GM21367 (cell line): ENCODE results near the gene CFAP97.
A peak's percentile ranks its signal among the peaks of the same experiment; 100 is the strongest.
"Not testable (repeated sequence)": the region's sequence is repeated elsewhere in the genome, so short reads cannot be mapped to it uniquely, and the experiment has no call there.

Experiments
- ATAC-seq: cut with Tn5 transposase; IDR thresholded peaks from one replicate; pipeline ENCODE4 v1.9.1; 2021; ENCODE audit not compliant: unreplicated experiment

CFAP97 gene

GRCh38 chr4:185142912-185143600 lies 60.7 kb downstream of the CFAP97 start, which contains the start of gene SLC25A4:
TSS of gene SLC25A4 (plus strand) at chr4:185143266. CDS start at chr4:185143373, 107 bp downstream.
- ATAC-seq, result peak; percentile 90

DNA sequence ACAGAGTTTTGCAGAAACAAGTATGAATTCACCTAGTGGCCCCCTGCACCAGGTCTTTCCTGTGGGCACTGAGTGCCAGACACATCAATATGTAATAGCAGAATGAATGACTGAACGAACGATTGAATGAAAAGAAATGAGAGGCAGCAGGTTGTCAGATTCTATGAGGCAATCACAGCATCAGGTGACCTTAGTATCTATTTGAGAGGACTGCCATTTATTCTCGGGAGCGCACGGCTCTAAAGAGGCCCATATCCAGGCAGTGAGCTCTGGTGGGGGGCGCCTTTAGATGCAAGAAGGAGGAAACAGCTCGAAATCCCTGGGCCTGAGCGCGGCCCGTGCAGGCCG lies 61.3 kb downstream of the CFAP97 start:
- peak; percentile 5 for ATAC-seq

DNA sequence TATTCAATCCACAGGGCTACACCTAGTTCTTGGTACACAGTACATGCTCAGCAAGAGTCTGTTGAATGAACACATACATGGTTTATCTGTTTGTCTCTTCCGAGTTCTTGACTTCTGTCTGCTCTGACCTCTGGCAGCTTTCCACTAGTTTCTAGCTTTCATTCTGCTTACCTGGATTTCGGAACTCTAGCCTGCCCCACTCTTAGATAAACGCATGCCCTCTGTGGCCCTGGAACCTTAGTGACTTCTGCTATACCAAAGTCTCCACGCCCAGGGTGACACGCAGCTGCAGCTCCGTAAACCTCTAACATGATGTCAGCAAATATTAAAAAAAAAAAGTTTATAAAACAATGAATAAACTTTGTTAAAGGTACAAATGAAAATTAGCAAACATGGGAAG lies 62.0 kb downstream of the CFAP97 start:
- no peak for ATAC-seq

DNA sequence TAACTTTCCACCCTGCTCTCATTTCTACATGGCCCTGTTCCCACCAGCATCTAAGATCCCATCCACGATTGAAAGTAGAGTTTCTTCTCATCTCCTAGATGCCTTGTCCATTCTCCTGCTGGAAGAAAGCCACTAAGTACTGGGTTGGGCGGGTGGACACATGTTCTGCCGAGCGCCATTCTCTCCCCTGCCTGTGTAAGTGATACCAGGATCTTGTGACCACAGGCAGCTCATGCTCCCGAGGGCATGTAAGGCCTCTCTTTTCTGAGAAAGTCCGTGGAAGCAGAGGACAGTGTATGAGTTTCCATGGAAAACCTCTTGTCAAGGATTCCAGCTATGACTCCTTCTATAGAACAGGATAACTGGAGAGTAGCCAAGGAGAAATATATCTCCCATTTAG lies 64.1 kb downstream of the CFAP97 start:
- ATAC-seq, result no peak

- ATAC-seq, result no peak
Measured at GRCh38 chr4:185138161-185138560, 65.6 kb downstream of the CFAP97 start.

DNA sequence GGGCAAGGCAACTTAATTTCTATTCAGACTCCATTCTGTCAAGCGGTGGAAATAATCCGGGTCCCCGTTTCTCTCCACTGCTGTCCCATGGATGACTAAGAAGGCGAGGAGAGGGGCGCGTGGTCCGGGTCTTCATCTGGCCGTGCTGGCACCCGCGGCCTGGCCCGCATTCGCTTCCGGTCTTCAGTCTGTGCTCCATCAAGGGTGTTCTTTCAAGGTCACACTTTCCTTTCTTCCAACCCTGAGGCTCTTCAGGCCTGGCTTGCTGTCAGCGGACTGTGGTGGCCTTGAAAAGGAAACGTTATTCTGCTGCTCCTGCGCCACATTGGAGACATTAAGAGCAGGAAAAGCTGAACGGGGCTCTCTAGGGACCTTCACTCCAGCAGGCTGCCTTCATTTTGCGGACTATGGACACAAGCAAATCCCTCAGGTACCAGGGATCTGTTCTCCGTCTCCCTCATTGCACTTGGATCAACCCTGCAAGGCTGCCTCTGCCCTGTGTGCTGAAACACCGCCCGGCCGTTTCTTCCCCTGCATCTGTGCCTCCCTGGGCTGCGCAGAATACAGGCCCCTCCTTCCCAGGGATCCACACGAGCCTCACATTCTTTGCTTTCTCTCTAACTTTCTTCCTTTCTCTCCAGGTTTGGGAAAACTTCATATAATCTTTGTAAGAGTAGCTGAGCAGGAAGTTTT lies 66.4 kb downstream of the CFAP97 start:
- ATAC-seq, result no peak

- peak; percentile 63 for ATAC-seq
Measured at GRCh38 chr4:185134307-185134869, 69.4 kb downstream of the CFAP97 start.

DNA sequence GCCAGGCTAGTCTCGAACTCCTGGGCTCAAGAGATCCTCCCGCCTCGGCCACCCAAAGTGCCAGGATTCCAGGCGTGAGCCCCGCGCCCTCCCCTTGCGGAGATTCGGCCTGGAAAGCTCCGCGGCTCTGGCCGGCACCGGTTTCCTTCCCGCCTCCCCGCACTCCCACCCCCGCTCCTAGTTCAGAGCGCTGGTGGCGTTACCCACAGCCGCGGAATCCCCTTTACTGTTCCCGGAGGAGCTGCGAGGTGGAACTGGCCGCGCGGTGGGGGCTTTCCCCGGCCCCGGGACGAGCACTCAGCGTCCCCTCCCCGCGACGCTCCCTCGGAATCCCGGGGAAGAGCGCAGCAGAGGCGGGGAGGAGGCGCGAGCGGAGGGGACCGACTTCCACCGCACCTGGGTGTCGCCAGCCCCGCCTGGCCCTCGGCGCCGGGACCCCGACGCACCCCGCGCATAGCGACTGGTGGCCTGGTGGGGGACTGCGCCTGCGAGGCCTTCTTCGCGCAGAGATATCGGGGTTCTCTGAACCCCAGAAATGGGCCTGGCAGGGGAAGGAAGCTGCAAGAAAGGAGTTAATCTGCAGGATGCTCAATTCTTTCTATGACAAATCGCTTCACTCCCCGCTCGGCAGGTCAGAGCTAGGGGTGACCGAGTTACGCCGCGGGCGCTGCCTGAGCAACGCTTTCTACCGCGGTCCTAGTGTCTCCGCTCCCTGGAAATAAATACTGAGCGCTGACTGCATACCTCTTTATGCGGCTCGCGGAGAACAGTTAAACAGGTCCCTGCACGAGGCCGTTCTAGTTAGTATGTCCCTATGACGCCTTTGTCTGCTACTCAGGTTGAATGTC lies 75.3 kb downstream of the CFAP97 start:
- ATAC-seq, result peak; percentile 59

DNA sequence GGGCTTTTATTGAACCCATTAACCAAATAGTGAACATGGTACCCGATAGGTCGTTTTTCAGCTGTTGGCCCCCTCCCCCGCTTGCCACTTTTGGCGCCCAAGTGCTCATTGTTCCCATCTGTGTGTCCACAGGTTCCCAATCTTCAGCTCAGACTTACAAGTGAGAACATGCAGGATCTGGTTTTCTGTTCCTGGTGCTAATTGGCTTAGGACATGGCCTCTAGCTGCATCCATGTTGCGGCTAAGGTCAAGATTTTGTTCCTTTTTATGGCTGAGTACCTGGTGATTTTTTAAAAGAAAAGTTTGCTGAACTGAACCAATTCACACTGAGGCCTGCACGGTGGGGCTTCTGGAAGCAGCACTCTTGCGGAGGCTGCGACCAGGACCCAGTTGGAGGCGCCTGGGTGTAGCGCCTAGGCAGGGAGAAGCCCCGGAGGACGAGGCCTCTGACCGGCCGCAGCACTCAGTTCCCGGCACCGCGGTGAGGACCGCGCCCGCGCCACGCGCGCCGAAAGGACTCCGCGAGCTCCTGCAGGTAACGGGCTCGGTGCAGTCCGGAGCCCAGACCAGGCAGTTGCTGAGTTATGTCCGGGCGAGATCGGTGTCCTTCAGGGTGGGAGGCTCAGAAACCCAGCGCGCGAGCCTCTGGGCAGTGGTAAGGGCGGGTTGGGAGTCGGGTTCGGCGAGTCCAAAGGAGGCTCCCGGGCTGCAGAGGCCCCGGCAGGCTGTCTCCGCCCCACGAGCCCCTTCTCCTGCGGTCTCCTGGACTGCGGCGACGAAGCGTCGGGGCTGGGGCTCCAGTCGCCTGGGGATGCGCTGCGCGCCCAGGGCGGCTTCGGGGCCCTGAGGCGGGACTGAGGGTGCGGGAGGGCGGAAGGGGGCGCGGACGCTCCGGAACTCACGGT lies 76.5 kb downstream of the CFAP97 start:
- no peak for ATAC-seq

DNA sequence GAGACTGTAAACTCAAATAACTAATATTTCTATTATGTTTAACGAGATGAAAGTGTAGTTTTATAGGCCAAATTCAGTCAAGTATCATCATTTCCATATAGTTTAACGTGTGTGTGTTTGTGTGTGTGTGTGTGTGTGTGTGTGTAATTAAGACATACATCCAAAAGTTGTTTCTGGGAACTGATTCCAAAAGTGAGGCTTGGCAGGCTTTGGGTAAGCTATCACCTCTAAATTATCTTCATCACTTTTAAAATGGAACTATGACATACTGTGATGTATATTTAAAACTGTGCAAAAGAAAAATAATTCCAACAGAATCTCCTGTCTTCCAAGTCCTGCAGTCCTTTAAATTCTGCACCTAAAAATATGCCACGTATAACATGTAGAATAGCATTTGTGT lies 79.8 kb downstream of the CFAP97 start:
- no peak for ATAC-seq

GRCh38 chr4:185122681-185123345 lies 81.0 kb downstream of the CFAP97 start:
- peak; percentile 73 for ATAC-seq

GRCh38 chr4:185120631-185120946 lies 83.2 kb downstream of the CFAP97 start:
- no peak for ATAC-seq

DNA sequence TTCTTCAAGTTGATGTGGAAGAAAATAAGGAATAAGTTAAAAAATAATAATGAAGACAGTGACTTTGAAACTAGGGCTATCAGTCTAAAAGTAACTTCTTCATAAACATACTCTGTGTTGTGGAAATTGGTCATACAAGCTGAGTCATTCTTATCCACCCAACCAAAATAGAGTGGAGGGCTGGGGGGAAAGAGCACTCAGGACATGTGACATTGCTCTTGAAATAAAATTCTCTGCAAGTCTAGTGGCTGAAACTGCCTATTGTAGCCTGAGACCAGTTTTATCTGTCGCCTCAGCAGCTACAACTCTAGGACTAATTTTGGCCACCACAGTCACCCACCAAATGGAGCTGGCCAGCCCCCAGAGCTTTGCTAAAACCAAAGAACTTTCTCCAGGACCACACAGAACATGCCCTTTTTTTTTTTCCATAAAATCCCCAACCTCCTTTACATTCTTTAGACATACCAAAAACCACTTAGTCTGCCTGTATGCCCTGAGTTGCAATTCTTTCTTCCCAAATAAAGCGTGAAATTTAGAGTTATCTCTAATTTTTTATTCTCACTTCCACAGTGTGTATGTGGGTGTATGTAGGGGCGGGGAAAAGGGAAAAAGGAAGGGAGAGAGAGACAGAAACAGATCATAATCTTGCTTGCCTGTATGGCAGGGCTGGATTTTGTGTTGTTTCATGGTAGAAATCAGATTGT lies 83.7 kb downstream of the CFAP97 start:
- no peak for ATAC-seq

DNA sequence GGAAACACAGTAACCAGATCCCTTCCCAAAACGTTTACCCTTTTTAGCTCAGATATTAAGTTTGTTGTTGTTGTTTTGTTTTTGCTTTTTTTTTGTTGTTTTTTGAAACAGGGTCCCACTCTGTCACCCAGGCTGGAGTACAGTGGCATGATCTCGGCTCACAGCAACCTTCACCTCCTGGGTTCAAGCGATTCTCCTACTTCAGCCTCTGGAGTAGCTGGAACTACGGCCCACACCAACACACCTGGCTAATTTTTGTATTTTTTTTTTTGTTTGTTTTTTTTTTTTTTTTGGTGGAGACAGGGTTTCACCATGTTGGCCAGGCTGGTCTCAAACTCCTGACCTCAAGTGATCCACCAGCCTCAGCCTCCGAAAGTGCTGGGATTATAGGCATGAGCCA lies 84.3 kb downstream of the CFAP97 start:
- not testable (repeated sequence) for ATAC-seq

GRCh38 chr4:185118876-185119275 lies 84.9 kb downstream of the CFAP97 start:
- ATAC-seq, result no peak

DNA sequence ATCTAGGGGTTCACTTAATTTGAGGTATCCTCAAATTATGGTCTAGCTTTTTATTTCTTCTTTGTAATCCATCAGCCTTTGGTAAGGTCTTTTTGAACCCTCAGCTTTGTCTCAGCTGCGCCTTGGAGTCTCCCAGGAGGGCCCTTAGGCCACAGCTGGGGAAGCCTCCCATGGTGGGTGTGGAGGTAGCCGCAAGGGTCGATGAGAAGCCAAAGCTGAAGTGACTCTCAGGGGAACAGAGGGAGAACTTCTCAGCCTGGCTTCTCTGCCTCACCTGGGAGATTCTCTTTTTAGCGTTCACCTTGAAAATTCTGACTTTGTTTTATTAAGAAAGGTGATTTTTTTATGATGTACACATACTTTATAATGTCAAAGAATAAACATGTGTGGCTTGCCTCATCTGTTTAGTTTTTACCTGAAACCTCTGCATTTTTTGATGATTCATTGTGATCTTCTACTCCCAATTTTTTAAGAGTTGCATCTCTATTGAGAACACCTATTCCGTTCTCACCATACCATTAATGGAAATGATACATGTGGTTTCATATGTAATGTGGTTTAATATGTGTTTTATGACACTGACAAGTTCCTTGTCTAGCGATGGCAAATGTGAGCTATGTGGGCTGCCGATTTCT lies 86.4 kb downstream of the CFAP97 start:
- ATAC-seq, result no peak

- ATAC-seq, result no peak
Measured at GRCh38 chr4:185115827-185116232, 88.0 kb downstream of the CFAP97 start.

DNA sequence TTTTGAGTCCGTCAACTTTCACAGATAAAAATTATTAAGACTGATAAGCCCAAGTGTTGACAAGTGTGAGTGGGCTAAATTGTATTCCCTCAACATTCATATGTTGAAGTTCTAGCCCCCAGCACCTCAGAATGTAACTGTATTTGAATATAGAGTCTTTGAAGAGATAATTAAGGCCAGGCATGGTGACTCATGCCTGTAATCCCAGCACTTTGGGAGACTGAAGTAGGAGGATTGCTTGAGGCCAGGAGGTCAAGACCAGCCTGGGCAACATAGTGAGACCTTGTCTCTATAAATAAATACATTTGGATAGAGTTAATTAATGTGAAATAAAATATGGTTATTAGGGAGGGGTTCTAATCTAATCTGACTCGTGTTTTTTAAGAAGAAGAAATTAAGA lies 90.5 kb downstream of the CFAP97 start:
- no peak for ATAC-seq

- no peak for ATAC-seq
Measured at GRCh38 chr4:185112104-185112503, 91.7 kb downstream of the CFAP97 start.
